ENCODE data around the gene NCMAP. TPM values are rescaled to one million over a fixed set of nuclear protein-coding genes. Genes with fewer than 3 reads are reported as not detected.

Gene NCMAP
- polyA plus RNA-seq, 4 donors, result 0.81 to 15.7 (median 3.0) TPM

DNA sequence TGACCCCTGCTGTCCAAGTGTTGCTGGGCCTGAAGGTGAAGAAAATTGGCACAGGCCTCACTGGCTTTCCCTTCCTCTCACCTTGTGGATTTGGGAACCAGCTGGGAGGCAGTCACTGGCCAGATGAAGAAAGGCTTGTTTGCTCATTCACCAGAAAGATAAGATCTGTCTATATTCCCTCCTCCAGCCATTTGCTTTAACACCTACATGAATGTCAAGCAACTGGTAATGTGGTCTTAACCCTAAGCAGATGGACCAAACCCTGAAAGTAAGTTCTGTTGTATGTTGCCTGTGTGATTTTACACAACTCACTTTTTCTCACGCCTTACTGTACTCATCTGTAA, 76.9 kb downstream of the NCMAP start:
- Histone ChIP-seq H3K9me3 (ENCODE audit: control insufficient read depth in 2 of 2, insufficient read depth in 1 of 2, low read depth in 1 of 2, low read length in 1 of 2) (no peaks in the 10 kb centered on the region), H3K4me1 (ENCODE audit: control insufficient read depth in 3 of 3, insufficient read depth in 2 of 3, low read depth in 1 of 3, low read length in 2 of 3) (peaks cover 0 to 4% (median 0%) of the 10 kb centered on the region in 3 donors), H3K4me3 (ENCODE audit: low read depth in 1 of 3, low read length in 3 of 3) (no peak overlapping the region), H3K27me3 (ENCODE audit: control insufficient read depth in 3 of 3, insufficient read depth in 3 of 3, low read length in 3 of 3) (no peaks in the 10 kb centered on the region), H3K27ac (ENCODE audit: low read depth in 1 of 3, low read length in 2 of 3) (no peak overlapping the region), H3K36me3 (ENCODE audit: control insufficient read depth in 3 of 3, insufficient read depth in 2 of 3, low read depth in 1 of 3, low read length in 3 of 3) (no peaks in the 10 kb centered on the region)
- DNase-seq (no peak), FAIRE-seq (no peak)
- 90 to 95% (median 91%) methylated on average over 1 of the region's 1 CpG for WGBS, 3 donors

GRCh38 chr1:24635195-24635843, 79.4 kb downstream of the NCMAP start:
- Histone ChIP-seq H3K36me3 (ENCODE audit: control insufficient read depth in 3 of 3, insufficient read depth in 2 of 3, low read depth in 1 of 3, low read length in 3 of 3) (no peaks in the 10 kb centered on the region), H3K9me3 (ENCODE audit: control insufficient read depth in 2 of 2, insufficient read depth in 1 of 2, low read depth in 1 of 2, low read length in 1 of 2) (no peaks in the 10 kb centered on the region), H3K4me3 (ENCODE audit: low read depth in 1 of 3, low read length in 3 of 3) (no peak overlapping the region), H3K27me3 (ENCODE audit: control insufficient read depth in 3 of 3, insufficient read depth in 3 of 3, low read length in 3 of 3) (no peaks in the 10 kb centered on the region), H3K4me1 (ENCODE audit: control insufficient read depth in 3 of 3, insufficient read depth in 2 of 3, low read depth in 1 of 3, low read length in 2 of 3) (peaks cover 0 to 4% (median 0%) of the 10 kb centered on the region in 3 donors), H3K27ac (ENCODE audit: low read depth in 1 of 3, low read length in 2 of 3) (no peak overlapping the region)
- DNase-seq, result peak; percentile 68 to 77
- FAIRE-seq, result peak; percentile 49
- WGBS, 3 donors, result 19 to 21% (median 20%) methylated on average over 4 of the region's 4 CpGs

- peaks cover 0 to 10% (median 2%) of the 10 kb centered on the region in 3 donors for H3K4me1 ChIP-seq (ENCODE audit: control insufficient read depth in 3 of 3, insufficient read depth in 2 of 3, low read depth in 1 of 3, low read length in 2 of 3)
- FAIRE-seq, result no peak
- DNase-seq, result no peak
- H3K27ac ChIP-seq (ENCODE audit: low read depth in 1 of 3, low read length in 2 of 3), result no peak overlapping the region
- no peak overlapping the region for H3K4me3 ChIP-seq (ENCODE audit: low read depth in 1 of 3, low read length in 3 of 3)
- no peaks in the 10 kb centered on the region for H3K27me3 ChIP-seq (ENCODE audit: control insufficient read depth in 3 of 3, insufficient read depth in 3 of 3, low read length in 3 of 3)
- WGBS, 3 donors, result 58 to 64% (median 61%) methylated on average over 3 of the region's 3 CpGs
- no peaks in the 10 kb centered on the region for H3K9me3 ChIP-seq (ENCODE audit: control insufficient read depth in 2 of 2, insufficient read depth in 1 of 2, low read depth in 1 of 2, low read length in 1 of 2)
- no peaks in the 10 kb centered on the region for H3K36me3 ChIP-seq (ENCODE audit: control insufficient read depth in 3 of 3, insufficient read depth in 2 of 3, low read depth in 1 of 3, low read length in 3 of 3)
Measured at GRCh38 chr1:24636661-24637357, 80.9 kb downstream of the NCMAP start.

- no peak overlapping the region for H3K4me3 ChIP-seq (ENCODE audit: low read depth in 1 of 3, low read length in 3 of 3)
- H3K27me3 ChIP-seq (ENCODE audit: control insufficient read depth in 3 of 3, insufficient read depth in 3 of 3, low read length in 3 of 3), result no peaks in the 10 kb centered on the region
- peaks cover 0 to 8% (median 4%) of the 10 kb centered on the region in 3 donors for H3K4me1 ChIP-seq (ENCODE audit: control insufficient read depth in 3 of 3, insufficient read depth in 2 of 3, low read depth in 1 of 3, low read length in 2 of 3)
- 82 to 89% (median 89%) methylated on average over 2 of the region's 2 CpGs for WGBS, 3 donors
- no peak overlapping the region for H3K27ac ChIP-seq (ENCODE audit: low read depth in 1 of 3, low read length in 2 of 3)
- FAIRE-seq, result no peak
- H3K9me3 ChIP-seq (ENCODE audit: control insufficient read depth in 2 of 2, insufficient read depth in 1 of 2, low read depth in 1 of 2, low read length in 1 of 2), result no peaks in the 10 kb centered on the region
- DNase-seq, result no peak
- no peaks in the 10 kb centered on the region for H3K36me3 ChIP-seq (ENCODE audit: control insufficient read depth in 3 of 3, insufficient read depth in 2 of 3, low read depth in 1 of 3, low read length in 3 of 3)
Measured at GRCh38 chr1:24639094-24639493, 83.2 kb downstream of the NCMAP start.

GRCh38 chr1:24639881-24640280, 84.0 kb downstream of the NCMAP start:
- FAIRE-seq (no peak), DNase-seq (no peak)
- Histone ChIP-seq H3K36me3 (ENCODE audit: control insufficient read depth in 3 of 3, insufficient read depth in 2 of 3, low read depth in 1 of 3, low read length in 3 of 3) (no peaks in the 10 kb centered on the region), H3K27ac (ENCODE audit: low read depth in 1 of 3, low read length in 2 of 3) (no peak overlapping the region), H3K4me3 (ENCODE audit: low read depth in 1 of 3, low read length in 3 of 3) (no peak overlapping the region), H3K4me1 (ENCODE audit: control insufficient read depth in 3 of 3, insufficient read depth in 2 of 3, low read depth in 1 of 3, low read length in 2 of 3) (peaks cover 0 to 15% (median 8%) of the 10 kb centered on the region in 3 donors), H3K9me3 (ENCODE audit: control insufficient read depth in 2 of 2, insufficient read depth in 1 of 2, low read depth in 1 of 2, low read length in 1 of 2) (no peaks in the 10 kb centered on the region), H3K27me3 (ENCODE audit: control insufficient read depth in 3 of 3, insufficient read depth in 3 of 3, low read length in 3 of 3) (no peaks in the 10 kb centered on the region)
- WGBS, 3 donors, result 44 to 59% (median 54%) methylated on average over 4 of the region's 4 CpGs

- no peak for FAIRE-seq
- Histone ChIP-seq H3K36me3 (ENCODE audit: control insufficient read depth in 3 of 3, insufficient read depth in 2 of 3, low read depth in 1 of 3, low read length in 3 of 3) (no peaks in the 10 kb centered on the region), H3K4me1 (ENCODE audit: control insufficient read depth in 3 of 3, insufficient read depth in 2 of 3, low read depth in 1 of 3, low read length in 2 of 3) (peaks cover 0 to 19% (median 11%) of the 10 kb centered on the region in 3 donors), H3K9me3 (ENCODE audit: control insufficient read depth in 2 of 2, insufficient read depth in 1 of 2, low read depth in 1 of 2, low read length in 1 of 2) (no peaks in the 10 kb centered on the region), H3K27me3 (ENCODE audit: control insufficient read depth in 3 of 3, insufficient read depth in 3 of 3, low read length in 3 of 3) (no peaks in the 10 kb centered on the region), H3K27ac (ENCODE audit: low read depth in 1 of 3, low read length in 2 of 3) (no peak overlapping the region), H3K4me3 (ENCODE audit: low read depth in 1 of 3, low read length in 3 of 3) (no peak overlapping the region)
- 47 to 58% (median 49%) methylated on average over 7 of the region's 7 CpGs for WGBS, 3 donors
- DNase-seq, result peak in 1 of 2 donors; percentile 29
Measured at GRCh38 chr1:24640288-24640687, 84.4 kb downstream of the NCMAP start.

GRCh38 chr1:24641646-24642151, 85.8 kb downstream of the NCMAP start:
- 16 to 23% (median 20%) methylated on average over 23 to 24 of the region's 24 CpGs for WGBS, 3 donors

DNA sequence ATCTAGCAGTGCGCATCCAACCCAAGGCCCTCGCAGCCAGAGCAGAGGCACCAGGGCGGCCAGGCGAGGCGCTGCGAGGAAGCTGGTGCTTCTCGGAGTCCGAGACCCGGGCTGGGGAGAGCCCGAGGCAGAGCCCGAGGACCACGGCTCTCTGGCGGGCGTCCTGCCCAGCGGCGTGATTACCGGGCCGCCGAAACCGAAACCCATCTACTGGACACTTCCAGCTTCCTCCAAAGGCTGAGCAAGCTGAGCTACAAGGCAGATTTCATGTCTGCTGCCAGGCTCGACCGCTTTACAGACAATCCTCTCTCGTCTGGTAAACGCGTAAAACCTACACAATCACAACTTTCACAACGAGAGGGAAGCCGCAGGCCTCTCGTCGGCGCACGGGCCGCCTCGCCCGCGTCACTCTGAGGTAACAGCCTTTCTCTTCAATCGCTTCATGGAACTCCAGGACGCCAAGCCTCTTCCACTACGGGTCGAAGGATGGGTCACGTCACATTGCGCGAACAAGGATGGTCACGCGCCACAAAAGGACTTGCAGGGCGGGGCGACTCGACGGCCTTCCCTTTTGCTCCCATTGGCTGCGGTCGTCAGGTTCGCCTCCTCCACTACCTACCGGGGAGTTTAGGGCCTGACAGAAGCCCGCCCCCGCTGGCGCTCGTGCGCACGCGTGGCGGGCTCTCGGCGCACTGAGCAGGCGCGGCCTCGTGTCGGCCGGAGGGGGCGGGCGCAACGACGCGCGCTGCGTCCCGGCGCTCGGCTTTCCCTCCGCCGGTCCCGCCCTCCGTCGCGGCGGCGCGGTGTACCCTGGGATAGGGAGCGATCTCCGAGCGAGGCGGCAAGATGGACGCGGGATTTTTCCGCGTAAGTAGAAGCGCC, 86.8 kb downstream of the NCMAP start, which contains the start of gene SRRM1:
Gene SRRM1, plus strand, starts transcription at position 822 of the 882 bp plus-strand sequence. Its CDS starts 25 bp downstream, at position 847.
- 0% methylated on average over 94 to 95 of the region's 95 CpGs for WGBS, 3 donors
- Histone ChIP-seq H3K4me3 (ENCODE audit: low read depth in 1 of 3, low read length in 3 of 3) (peak within 1 kb of the TSS; percentile 88 to 98 (median 92)), H3K27me3 (ENCODE audit: control insufficient read depth in 3 of 3, insufficient read depth in 3 of 3, low read length in 3 of 3) (no peaks in the 10 kb centered on the region), H3K36me3 (ENCODE audit: control insufficient read depth in 3 of 3, insufficient read depth in 2 of 3, low read depth in 1 of 3, low read length in 3 of 3) (peaks cover 0 to 8% (median 0%) of the 10 kb centered on the region in 3 donors), H3K27ac (ENCODE audit: low read depth in 1 of 3, low read length in 2 of 3) (peak within 1 kb of the TSS; percentile 88 to 100 (median 99)), H3K4me1 (ENCODE audit: control insufficient read depth in 3 of 3, insufficient read depth in 2 of 3, low read depth in 1 of 3, low read length in 2 of 3) (peaks cover 0 to 23% (median 11%) of the 10 kb centered on the region in 3 donors), H3K9me3 (ENCODE audit: control insufficient read depth in 2 of 2, insufficient read depth in 1 of 2, low read depth in 1 of 2, low read length in 1 of 2) (no peaks in the 10 kb centered on the region)
- FAIRE-seq (no peak), DNase-seq (peak; percentile 100)

More at GRCh38 chr1:24641646-24642151, 85.8 kb downstream of the NCMAP start:
- Histone ChIP-seq H3K27ac (ENCODE audit: low read depth in 1 of 3, low read length in 2 of 3) (peak overlapping the region; percentile 53 to 100 (median 88)), H3K4me1 (ENCODE audit: control insufficient read depth in 3 of 3, insufficient read depth in 2 of 3, low read depth in 1 of 3, low read length in 2 of 3) (peaks cover 0 to 23% (median 11%) of the 10 kb centered on the region in 3 donors), H3K36me3 (ENCODE audit: control insufficient read depth in 3 of 3, insufficient read depth in 2 of 3, low read depth in 1 of 3, low read length in 3 of 3) (peaks cover 0 to 5% (median 0%) of the 10 kb centered on the region in 3 donors), H3K4me3 (ENCODE audit: low read depth in 1 of 3, low read length in 3 of 3) (peak overlapping the region in 2 of 3 donors; percentile 47 to 96), H3K9me3 (ENCODE audit: control insufficient read depth in 2 of 2, insufficient read depth in 1 of 2, low read depth in 1 of 2, low read length in 1 of 2) (no peaks in the 10 kb centered on the region), H3K27me3 (ENCODE audit: control insufficient read depth in 3 of 3, insufficient read depth in 3 of 3, low read length in 3 of 3) (no peaks in the 10 kb centered on the region)
- FAIRE-seq (no peak), DNase-seq (peak in 1 of 2 donors; percentile 55)

Measured in small intestine (tissue), 7 donors.